SU-DHL-6 (cell line): ENCODE measurements around the gene RAET1L.
"Not testable (repeated sequence)": the region's sequence is repeated elsewhere in the genome, so short reads cannot be mapped to it uniquely, and the experiment has no call there.

Experiments used
- H2AFZ ChIP-seq: fragments of 200-600 bp; sonication (generic); 2 replicates; pipeline ENCODE4 v1.6.1; 2014; ENCODE audit warnings: low read depth, mild to moderate bottlenecking, moderate library complexity, mixed read lengths, antibody characterized with exemption, low read length; ENCODE audit not compliant: severe bottlenecking
- H3F3A ChIP-seq: fragments of 200-600 bp; shearing (Covaris generic); 2 replicates; pipeline ENCODE4 v1.6.0; 2016; ENCODE audit warnings: antibody characterized with exemption, mild to moderate bottlenecking; ENCODE audit not compliant: insufficient read depth
- H3K27ac ChIP-seq: fragments of 200-600 bp; sonication (generic); 2 replicates; pipeline ENCODE4 v1.5.1; 2016; ENCODE audit warnings: low read depth, mild to moderate bottlenecking, low read length, moderate library complexity, mixed read lengths
- H3K27me3 ChIP-seq: fragments of 200-600 bp; sonication (generic), shearing (Covaris generic); 2 replicates; pipeline ENCODE4 v1.6.0; 2014; ENCODE audit warnings: mild to moderate bottlenecking, low read length
- H3K36me3 ChIP-seq: fragments of 200-600 bp; sonication (generic); 2 replicates; pipeline ENCODE4 v1.6.1; 2014; ENCODE audit warnings: mild to moderate bottlenecking, low read length, mixed read lengths
- H3K4me2 ChIP-seq: fragments of 300-600, 200-600 bp; shearing (Covaris generic), sonication (generic); 2 replicates; pipeline ENCODE4 v1.6.0; 2014; ENCODE audit warnings: low read length, low read depth, mild to moderate bottlenecking; ENCODE audit not compliant: poor library complexity, severe bottlenecking
- H3K4me3 ChIP-seq: fragments of 200-600 bp; sonication (generic); 2 replicates; pipeline ENCODE4 v1.5.1; 2014; ENCODE audit warnings: antibody characterized with exemption, low read length, mild to moderate bottlenecking, mixed read lengths; ENCODE audit not compliant: insufficient read depth, poor library complexity, severe bottlenecking
- H3K79me2 ChIP-seq: fragments of 200-600 bp; sonication (generic); 2 replicates; pipeline ENCODE4 v1.6.1; 2014; ENCODE audit warnings: mild to moderate bottlenecking, low read length, moderate library complexity; ENCODE audit not compliant: insufficient read depth
- H3K9ac ChIP-seq: fragments of 200-600 bp; sonication (generic); 2 replicates; pipeline ENCODE4 v1.7.0; 2014; ENCODE audit warnings: mild to moderate bottlenecking, low read length
- H3K9me2 ChIP-seq: fragments of 200-600 bp; sonication (generic); replicated peaks from 2 replicates; pipeline ENCODE4 v1.6.1; 2014; ENCODE audit warnings: low read length; ENCODE audit not compliant: insufficient read depth
- H3K9me3 ChIP-seq: fragments of 200-600 bp; sonication (generic); 2 replicates; pipeline ENCODE4 v1.6.1; 2014; ENCODE audit warnings: low read length, mixed read lengths; ENCODE audit not compliant: insufficient read depth
- H4K20me1 ChIP-seq: fragments of 200-600 bp; sonication (generic); 2 replicates; pipeline ENCODE4 v1.6.1; 2014; ENCODE audit warnings: low read depth, mild to moderate bottlenecking, antibody characterized with exemption, low read length, moderate library complexity, mixed read lengths
- CTCF ChIP-seq: fragments of 200-600 bp; sonication (generic); IDR thresholded peaks from one replicate; pipeline ENCODE4 v1.5.1; 2017; ENCODE audit warnings: antibody characterized with exemption, mild to moderate bottlenecking, low read length, moderate library complexity; ENCODE audit not compliant: insufficient read depth, poor library complexity, severe bottlenecking
- EZH2phosphoT487 ChIP-seq: fragments of 200-600 bp; sonication (generic), shearing (Covaris generic); conservative IDR thresholded peaks from 2 replicates; pipeline ENCODE4 v1.6.1; 2018; ENCODE audit warnings: mild to moderate bottlenecking, antibody characterized with exemption, low read length, moderate library complexity, mixed read lengths

RAET1L gene

GRCh38 chr6:149995235-149995750 is 30.0 kb downstream of the RAET1L start:
- no peaks in the 10 kb centered on the region for H3K9me2 ChIP-seq
- H3K27me3 ChIP-seq = no peaks in the 10 kb centered on the region

DNA sequence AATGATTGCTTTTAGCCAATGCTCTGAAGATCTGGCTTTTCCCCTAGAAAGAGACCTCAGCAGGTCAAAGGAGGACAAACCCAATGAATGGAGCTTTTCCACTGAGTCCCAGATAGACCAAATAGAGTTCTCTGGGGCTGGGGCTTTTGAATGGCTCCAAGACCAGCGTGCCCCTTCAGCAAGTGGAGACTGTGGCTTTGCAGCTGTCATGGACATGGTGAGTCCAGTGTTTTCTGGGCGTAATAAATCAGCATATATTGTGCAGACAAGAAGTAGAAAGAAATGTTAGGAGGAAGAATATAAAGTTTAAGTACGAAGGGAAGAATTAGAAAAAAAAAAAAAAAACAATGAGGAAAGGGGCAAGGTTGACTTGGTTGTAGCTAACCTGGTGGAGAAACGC is 33.5 kb downstream of the RAET1L start:
- no peaks in the 10 kb centered on the region for H3K9me2 ChIP-seq
- no peaks in the 10 kb centered on the region for H4K20me1 ChIP-seq
- H3K79me2 ChIP-seq = no peaks in the 10 kb centered on the region
- TF ChIP-seq EZH2phosphoT487 = no peak
- no peak overlapping the region for H3K27ac ChIP-seq
- no peaks in the 10 kb centered on the region for H3K36me3 ChIP-seq
- H2AFZ ChIP-seq = no peak overlapping the region
- H3K4me2 ChIP-seq = no peak overlapping the region
- no peaks in the 10 kb centered on the region for H3K27me3 ChIP-seq
- H3K4me3 ChIP-seq = no peak overlapping the region
- H3F3A ChIP-seq = no peaks in the 10 kb centered on the region
- H3K9me3 ChIP-seq = no peaks in the 10 kb centered on the region
- no peak overlapping the region for H3K9ac ChIP-seq

More at GRCh38 chr6:149995235-149995750, 30.0 kb downstream of the RAET1L start:
- TF ChIP-seq EZH2phosphoT487 (no peak), CTCF (no peak)
- no peak overlapping the region for H3K27ac ChIP-seq
- H3K4me3 ChIP-seq = no peak overlapping the region
- H3K9ac ChIP-seq = no peak overlapping the region
- no peak overlapping the region for H3K4me2 ChIP-seq
- no peaks in the 10 kb centered on the region for H3F3A ChIP-seq
- H2AFZ ChIP-seq = no peak overlapping the region
- no peaks in the 10 kb centered on the region for H3K79me2 ChIP-seq
- H3K9me3 ChIP-seq = no peaks in the 10 kb centered on the region
- H4K20me1 ChIP-seq = no peaks in the 10 kb centered on the region
- H3K36me3 ChIP-seq = no peaks in the 10 kb centered on the region

- not testable (repeated sequence) for H3K4me3 ChIP-seq, H3K27me3 ChIP-seq, H3K4me2 ChIP-seq
Measured at GRCh38 chr6:149991472-149991795, 33.9 kb downstream of the RAET1L start.

DNA sequence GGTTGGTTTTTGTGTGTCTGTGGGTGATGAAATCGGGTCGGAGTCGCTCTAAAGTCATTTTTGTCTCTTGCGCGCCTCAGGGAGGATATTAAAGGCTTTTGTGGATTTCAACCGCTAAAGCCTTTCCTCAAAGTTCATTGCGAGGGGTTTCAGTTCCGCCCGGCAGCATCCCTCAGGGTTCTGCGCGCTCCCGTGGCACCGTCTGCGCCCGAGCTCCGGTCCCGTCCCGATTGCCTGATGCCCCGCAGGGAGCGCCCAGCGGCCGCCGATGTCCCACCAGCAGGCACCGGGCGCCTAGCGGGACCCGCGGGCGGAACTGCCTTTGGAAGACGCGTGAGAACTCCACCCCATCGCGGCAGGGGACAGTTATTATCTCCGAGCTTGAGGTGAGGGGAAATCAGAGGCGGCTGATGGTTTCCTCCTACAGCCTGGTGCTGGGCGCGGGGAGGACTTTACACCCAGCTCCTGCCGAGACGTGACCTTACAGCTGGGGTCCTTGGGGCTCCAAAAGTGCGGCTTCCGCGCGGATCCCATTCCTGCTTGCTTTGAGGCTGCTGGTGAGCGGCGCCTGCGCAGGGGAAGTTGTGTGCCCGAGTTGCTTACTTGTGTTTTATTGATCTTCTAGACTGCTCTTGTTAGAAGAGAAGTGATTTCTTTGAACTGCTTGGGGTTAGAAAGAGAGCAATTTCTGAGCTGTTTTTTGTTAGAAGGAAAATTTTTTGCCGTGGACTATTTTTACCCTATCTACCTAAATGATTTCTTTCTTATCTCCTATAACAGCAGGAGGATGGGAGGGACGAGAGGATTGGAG is 34.5 kb downstream of the RAET1L start:
- no peak for TF ChIP-seq CTCF
- Histone ChIP-seq H2AFZ (no peak overlapping the region), H4K20me1 (no peaks in the 10 kb centered on the region), H3K79me2 (no peaks in the 10 kb centered on the region), H3K4me2 (peak overlapping the region; percentile 43), H3K4me3 (no peak overlapping the region), H3K9ac (no peak overlapping the region), H3K27ac (no peak overlapping the region), H3K9me2 (no peaks in the 10 kb centered on the region), H3F3A (no peaks in the 10 kb centered on the region), H3K36me3 (no peaks in the 10 kb centered on the region), H3K27me3 (no peaks in the 10 kb centered on the region), H3K9me3 (no peaks in the 10 kb centered on the region)

More at GRCh38 chr6:149991472-149991795, 33.9 kb downstream of the RAET1L start:
- not testable (repeated sequence) for H3K9me3 ChIP-seq, H3K9me2 ChIP-seq, H4K20me1 ChIP-seq, H3K36me3 ChIP-seq, H3K27ac ChIP-seq, H3K79me2 ChIP-seq, H3F3A ChIP-seq, H3K9ac ChIP-seq, H2AFZ ChIP-seq
